ENCODE data around the gene PKDREJ. TPM values are rescaled to one million over a fixed set of nuclear protein-coding genes. Genes with fewer than 3 reads are reported as not detected.

PKDREJ gene
- total RNA-seq, 1 donor from 2014 or later: 0.05 TPM

DNA sequence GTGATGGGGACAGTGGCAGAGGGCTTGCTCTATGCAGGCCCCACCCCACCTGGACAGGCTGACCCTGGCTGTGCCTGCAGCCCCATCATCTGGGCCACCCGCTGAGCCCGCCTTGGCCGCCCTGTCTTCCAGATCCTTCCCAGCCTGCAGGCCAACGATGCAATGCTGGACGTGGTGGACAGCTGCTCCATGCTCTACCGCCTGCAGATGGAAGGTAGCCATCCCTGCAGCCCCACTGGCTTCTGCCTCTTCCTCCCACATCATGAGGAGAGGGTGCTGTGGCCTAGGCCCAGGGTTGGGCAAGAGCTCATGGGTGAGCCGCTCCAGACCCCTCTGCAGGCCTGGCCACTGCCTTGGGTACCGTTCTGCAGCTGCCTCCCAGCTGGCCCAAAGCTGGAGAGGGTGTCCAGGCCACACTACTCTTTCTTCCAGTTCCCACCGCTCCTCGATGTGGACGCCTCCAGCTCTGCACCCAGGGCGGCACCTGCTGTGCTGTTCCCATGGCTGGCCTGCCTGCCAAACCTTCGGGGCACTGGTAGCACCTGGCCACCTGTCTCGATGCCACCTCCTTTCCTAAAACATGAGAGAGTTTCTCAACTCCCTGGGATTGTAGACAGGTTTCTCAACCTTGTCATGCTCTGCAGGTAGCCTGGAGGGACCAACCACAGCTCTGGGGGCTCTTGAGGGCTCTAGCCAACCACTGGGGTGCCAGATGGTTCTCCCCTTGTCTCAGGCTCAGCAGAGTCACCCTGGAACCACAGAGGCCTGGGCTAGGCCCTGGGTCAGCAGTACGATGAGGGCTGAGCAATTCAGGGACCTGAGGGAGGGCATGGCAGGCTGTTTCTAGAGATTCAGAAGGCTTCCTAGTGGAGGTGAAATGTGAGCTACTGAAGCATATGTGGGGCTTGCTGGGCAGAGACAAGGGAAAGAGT, 24.1 kb upstream of the PKDREJ start:
- Mint-ChIP-seq H3K4me1 (ENCODE audit: unreplicated experiment) (no peaks in the 10 kb centered on the region), H3K4me3 (no peak overlapping the region), H3K27me3 (no peaks in the 10 kb centered on the region), H3K36me3 (peaks cover 8% of the 10 kb centered on the region), H3K27ac (no peak overlapping the region), H3K9me3 (no peaks in the 10 kb centered on the region)
- TF ChIP-seq, protein P1, sequence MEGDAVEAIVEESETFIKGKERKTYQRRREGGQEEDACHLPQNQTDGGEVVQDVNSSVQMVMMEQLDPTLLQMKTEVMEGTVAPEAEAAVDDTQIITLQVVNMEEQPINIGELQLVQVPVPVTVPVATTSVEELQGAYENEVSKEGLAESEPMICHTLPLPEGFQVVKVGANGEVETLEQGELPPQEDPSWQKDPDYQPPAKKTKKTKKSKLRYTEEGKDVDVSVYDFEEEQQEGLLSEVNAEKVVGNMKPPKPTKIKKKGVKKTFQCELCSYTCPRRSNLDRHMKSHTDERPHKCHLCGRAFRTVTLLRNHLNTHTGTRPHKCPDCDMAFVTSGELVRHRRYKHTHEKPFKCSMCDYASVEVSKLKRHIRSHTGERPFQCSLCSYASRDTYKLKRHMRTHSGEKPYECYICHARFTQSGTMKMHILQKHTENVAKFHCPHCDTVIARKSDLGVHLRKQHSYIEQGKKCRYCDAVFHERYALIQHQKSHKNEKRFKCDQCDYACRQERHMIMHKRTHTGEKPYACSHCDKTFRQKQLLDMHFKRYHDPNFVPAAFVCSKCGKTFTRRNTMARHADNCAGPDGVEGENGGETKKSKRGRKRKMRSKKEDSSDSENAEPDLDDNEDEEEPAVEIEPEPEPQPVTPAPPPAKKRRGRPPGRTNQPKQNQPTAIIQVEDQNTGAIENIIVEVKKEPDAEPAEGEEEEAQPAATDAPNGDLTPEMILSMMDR (conservative IDR thresholded peaks at IDR 0.05): no peak
- DNase-seq (ENCODE audit: extremely low spot score, unreplicated experiment): no peak

DNA sequence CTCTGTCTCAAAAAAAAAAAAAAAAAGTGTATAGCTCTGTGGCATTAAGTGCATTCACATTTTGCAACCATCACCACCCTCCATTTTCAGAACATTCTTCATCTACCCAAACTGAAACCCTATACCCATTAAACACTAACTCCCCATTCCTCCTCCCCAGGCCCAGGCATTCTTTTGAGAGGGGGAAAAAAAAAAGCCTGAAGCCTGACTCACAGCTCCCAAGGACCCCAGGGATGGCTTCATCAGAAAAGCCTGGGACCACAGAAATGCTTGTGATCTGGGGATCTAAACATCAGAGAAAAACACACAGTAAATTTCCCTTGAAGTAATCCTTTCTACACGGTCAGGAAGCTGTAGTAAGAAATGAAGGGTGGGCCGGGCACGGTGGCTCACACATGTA, 22.9 kb upstream of the PKDREJ start:
- Mint-ChIP-seq H3K27me3 (no peaks in the 10 kb centered on the region), H3K4me1 (ENCODE audit: unreplicated experiment) (no peaks in the 10 kb centered on the region), H3K27ac (no peak overlapping the region), H3K36me3 (peaks cover 6% of the 10 kb centered on the region), H3K9me3 (no peaks in the 10 kb centered on the region), H3K4me3 (no peak overlapping the region)
- TF ChIP-seq, protein P1 (conservative IDR thresholded peaks at IDR 0.05): no peak
- DNase-seq (ENCODE audit: extremely low spot score, unreplicated experiment): no peak

DNA sequence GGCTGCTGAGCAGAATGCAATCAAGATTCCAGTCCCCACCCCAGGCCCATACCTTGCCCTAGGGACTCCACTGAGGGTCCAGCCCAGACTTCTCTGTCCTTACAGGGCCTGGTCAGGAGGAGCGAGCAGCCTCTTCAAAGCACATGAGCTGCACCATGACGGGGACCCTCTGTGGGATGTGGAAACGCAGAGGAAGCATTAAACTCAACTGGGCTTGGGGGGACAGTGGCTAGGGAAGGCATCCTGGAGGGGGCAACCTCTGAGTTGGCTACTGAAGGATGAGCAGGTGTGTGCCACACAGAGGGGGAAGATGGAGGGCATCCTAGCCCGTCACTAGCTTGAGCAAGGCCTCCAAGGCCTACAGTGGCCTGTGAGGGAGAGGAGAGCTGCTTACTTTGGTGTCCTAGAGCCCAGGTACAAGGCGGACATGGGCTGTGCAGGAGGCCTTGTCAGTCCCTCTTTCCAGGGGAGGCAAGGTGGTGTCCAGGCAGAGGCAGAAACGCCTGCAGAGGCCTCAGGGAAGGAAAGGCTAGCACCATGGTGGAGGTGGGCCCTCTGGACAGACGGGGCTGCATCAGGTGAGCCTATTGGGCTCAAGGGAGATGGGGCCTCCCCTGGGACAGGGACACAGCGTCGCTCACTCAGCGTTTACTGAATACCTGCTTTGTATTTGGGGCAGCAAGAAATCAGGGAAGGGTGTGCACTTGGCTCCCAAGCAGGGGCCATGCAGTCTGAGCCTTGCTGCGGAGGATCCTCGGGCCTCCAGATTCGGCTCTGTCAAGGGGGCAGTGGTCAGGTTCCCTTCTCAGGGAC, 18.9 kb upstream of the PKDREJ start:
- Mint-ChIP-seq H3K27me3 (no peaks in the 10 kb centered on the region), H3K9me3 (no peaks in the 10 kb centered on the region), H3K4me3 (no peak overlapping the region), H3K27ac (no peak overlapping the region), H3K4me1 (ENCODE audit: unreplicated experiment) (no peaks in the 10 kb centered on the region), H3K36me3 (peaks cover 7% of the 10 kb centered on the region)
- TF ChIP-seq, protein P1 (conservative IDR thresholded peaks at IDR 0.05): no peak
- DNase-seq (ENCODE audit: extremely low spot score, unreplicated experiment): no peak

DNA sequence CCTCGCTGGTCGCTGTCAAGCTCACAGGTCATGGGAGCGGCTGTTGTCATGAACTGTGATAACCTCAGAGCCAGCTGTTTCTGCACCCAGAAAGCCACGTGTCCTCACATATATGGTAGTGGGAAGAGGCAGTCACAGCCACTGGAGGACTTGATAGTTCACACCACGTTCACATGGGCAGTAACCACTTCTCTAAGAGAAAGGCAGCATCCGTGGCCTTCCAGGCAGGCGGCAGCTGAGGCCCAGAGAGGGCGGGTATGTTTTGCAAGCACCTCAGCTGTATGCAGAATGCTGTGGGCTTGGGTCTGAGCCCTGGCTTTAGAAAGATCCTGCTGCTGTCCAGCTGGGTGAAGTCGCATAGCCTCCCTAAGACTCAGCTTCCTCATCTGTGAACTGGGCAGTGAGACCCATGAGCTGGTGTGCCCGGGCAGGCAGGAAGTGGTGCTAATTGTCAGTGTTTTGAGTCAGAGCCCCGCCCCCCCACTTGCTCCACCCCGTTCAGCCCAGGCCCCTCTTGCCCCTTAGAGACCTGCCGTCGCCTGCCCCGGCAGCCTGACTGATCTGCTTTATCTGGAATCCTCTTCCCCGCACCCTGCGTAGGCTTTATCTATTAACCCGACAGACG, 18.0 kb upstream of the PKDREJ start:
- Mint-ChIP-seq H3K4me3 (no peak overlapping the region), H3K36me3 (peaks cover 11% of the 10 kb centered on the region), H3K27ac (no peak overlapping the region), H3K27me3 (no peaks in the 10 kb centered on the region), H3K9me3 (no peaks in the 10 kb centered on the region), H3K4me1 (ENCODE audit: unreplicated experiment) (no peaks in the 10 kb centered on the region)
- TF ChIP-seq, protein P1 (conservative IDR thresholded peaks at IDR 0.05): no peak
- no peak for DNase-seq (ENCODE audit: extremely low spot score, unreplicated experiment)

DNA sequence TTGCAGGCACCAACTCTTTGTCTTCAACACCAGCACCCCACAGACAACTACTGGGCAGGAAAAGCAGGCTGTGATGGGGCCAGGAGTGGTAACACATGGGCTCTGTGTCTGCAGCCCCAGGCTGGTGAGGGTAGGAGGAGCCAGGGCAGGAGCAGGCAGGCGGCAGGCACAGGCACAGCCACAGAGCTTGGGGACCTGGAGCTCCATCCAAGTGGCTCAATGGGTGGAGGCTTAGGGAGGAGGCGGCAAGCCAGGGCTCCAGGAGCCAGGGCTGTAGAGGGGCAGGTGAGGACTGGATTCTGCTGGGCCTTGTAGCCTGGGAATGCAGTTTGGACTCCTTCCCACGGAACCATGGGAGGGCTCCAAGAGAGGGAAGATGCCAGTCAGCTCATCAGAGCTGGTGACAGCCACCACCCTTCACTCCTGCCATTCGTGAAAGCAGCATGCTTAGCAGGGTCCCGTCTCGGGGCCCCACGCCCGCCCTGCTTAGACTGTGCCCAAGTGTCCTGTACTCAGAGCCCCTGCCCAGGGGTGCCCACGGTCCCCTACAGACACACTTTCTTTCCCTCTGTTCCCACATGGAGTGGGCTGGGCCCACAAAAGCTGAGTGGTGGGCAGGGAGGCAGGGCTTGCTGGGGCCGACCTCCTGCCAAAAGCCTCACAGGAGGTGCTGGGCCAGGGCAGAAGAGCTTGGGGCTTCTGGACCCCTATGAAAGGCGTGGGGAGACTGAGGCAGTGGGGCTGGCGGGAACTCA, 17.1 kb upstream of the PKDREJ start:
- Mint-ChIP-seq H3K27ac (no peak overlapping the region), H3K4me3 (no peak overlapping the region), H3K9me3 (no peaks in the 10 kb centered on the region), H3K4me1 (ENCODE audit: unreplicated experiment) (no peaks in the 10 kb centered on the region), H3K27me3 (no peaks in the 10 kb centered on the region), H3K36me3 (peaks cover 19% of the 10 kb centered on the region)
- TF ChIP-seq, protein P1 (conservative IDR thresholded peaks at IDR 0.05): no peak
- DNase-seq (ENCODE audit: extremely low spot score, unreplicated experiment): no peak
